Measurements from ENCODE around the gene RFX1. TPM values are rescaled to one million over a fixed set of nuclear protein-coding genes. Genes with fewer than 3 reads are reported as not detected.

RFX1 gene
- total and polyA plus RNA-seq, 2 of the 13 experiments (the other 11 are each of a cell fraction or from before 2014, with no cell fraction given), result 1.1 to 1.3 TPM

DNA sequence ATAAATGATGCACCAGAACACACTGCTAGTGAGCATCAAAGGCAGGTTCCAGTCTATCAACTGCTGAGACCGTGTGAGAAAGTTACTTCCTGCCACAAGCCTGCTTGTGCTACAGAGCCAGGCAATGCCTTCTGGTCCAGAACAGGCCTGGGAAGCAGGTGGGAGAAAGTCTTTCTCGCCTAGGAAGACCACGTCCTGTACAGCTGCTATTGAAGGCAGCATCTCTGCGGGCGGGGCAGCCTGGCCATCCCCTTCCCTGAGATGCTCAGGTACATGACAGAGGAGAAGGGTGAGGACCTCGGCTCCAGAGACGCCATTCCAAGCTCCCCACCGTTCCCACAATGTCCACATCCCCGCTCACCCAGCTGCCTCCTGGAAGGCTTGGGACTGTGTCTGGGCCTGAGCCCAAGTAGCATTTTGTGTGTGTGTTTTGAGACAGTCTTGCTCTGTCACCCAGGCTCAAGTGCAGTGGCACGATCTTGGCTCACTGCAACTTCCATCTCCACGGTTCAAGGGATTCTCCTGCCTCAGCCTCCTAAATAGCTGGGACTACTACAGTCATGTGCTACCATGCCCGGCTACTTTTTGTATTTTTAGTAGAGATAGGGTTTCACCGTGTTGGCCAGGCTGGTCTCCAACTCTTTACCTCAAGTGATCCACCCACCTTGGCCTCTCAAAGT, 3.4 kb downstream of the RFX1 start:
- in situ Hi-C loops (cut with HindIII; ENCODE audit: extremely low pct_ligation_motif_present, low pct_unique_long_range_greater_than_20kb), result no loop called here
- H2AFZ ChIP-seq (ENCODE audit: low read length), result no peak overlapping the region
- CTCF ChIA-PET (ENCODE audit: low intra/inter-chr PET ratio, low total read pairs), result no interaction called here
- intact Hi-C loops (cut with micrococcal nuclease; ENCODE audit: unreplicated experiment), result no loop called here
- H3K27me3 ChIP-seq (ENCODE audit: control insufficient read depth in 1 of 2, insufficient read depth in 2 of 2, low read length in 2 of 2), result no peaks in the 10 kb centered on the region; a peak in 1 of 5 replicates
- peaks cover 0 to 4% of the 10 kb centered on the region in 2 experiments; a peak in 1 of 5 replicates for H3K36me3 ChIP-seq (replicated peaks in 1 of 2; ENCODE audit: control insufficient read depth in 1 of 2, insufficient read depth in 2 of 2, low read length in 2 of 2)
- no peak overlapping the region for H3K27ac ChIP-seq (ENCODE audit: extremely low read length, insufficient read depth, low read length)
- FAIRE-seq, result no peak
- no peak overlapping the region for H3K9ac ChIP-seq (ENCODE audit: insufficient read depth, low read depth, low read length)
- BruUV-seq (replicated peaks), result no TSS peak
- H3K4me3 ChIP-seq (replicated peaks in 1 of 3; ENCODE audit: insufficient read depth in 1 of 3, low read depth in 2 of 3, low read length in 3 of 3), result no peak overlapping the region
- no peaks in the 10 kb centered on the region for H3K9me3 ChIP-seq (ENCODE audit: low read length)
- 87% methylated on average over 9 of the region's 13 CpGs for WGBS (ENCODE audit: low lambda C conversion rate)
- H3K4me1 ChIP-seq (ENCODE audit: insufficient read depth, low read length), result peaks cover 15% of the 10 kb centered on the region
- H3K79me2 ChIP-seq (ENCODE audit: insufficient read depth, low read length), result peaks cover 5% of the 10 kb centered on the region
- H3K4me2 ChIP-seq (ENCODE audit: low read depth, low read length), result no peak overlapping the region
- POLR2A ChIA-PET, result no interaction called here
- no peak for ATAC-seq
- DNase-seq (ENCODE audit: low spot score), result no peak
- no peaks in the 10 kb centered on the region; the same call in 1 of the 2 replicates for H4K20me1 ChIP-seq (ENCODE audit: insufficient read depth, low read length)
- TF ChIP-seq TAF15 (IDR thresholded peaks at IDR 0.05; ENCODE audit: low read depth, low read length, poor library complexity, severe bottlenecking) (no peak), RBAK (CRISPR knock-in tag; IDR thresholded peaks at IDR 0.05) (no peak), PCBP1 (IDR thresholded peaks at IDR 0.05; ENCODE audit: borderline replicate concordance, low read depth, low read length) (no peak), ATM (IDR thresholded peaks at IDR 0.05; ENCODE audit: borderline replicate concordance) (no peak), MAFF (IDR thresholded peaks at IDR 0.05; ENCODE audit: low read depth, low read length) (no peak), RFX3 (CRISPR knock-in tag; IDR thresholded peaks at IDR 0.05) (no peak), ZNF782 (CRISPR knock-in tag; IDR thresholded peaks at IDR 0.05; ENCODE audit: borderline replicate concordance) (no peak), BRCA1 (CRISPR knock-in tag; IDR thresholded peaks at IDR 0.05) (no peak), ZNF530 (CRISPR knock-in tag; IDR thresholded peaks at IDR 0.05; ENCODE audit: low read depth) (no peak), ZNF652 (CRISPR knock-in tag; IDR thresholded peaks at IDR 0.05; ENCODE audit: borderline replicate concordance, low read depth) (no peak), NR2F2 (IDR thresholded peaks at IDR 0.05; ENCODE audit: borderline replicate concordance, low read depth) (no peak), GATAD1 (CRISPR knock-in tag; IDR thresholded peaks at IDR 0.05) (no peak), ZSCAN31 (CRISPR knock-in tag; IDR thresholded peaks at IDR 0.05; ENCODE audit: low read depth) (no peak)
- TF ChIP-seq, protein P1, sequence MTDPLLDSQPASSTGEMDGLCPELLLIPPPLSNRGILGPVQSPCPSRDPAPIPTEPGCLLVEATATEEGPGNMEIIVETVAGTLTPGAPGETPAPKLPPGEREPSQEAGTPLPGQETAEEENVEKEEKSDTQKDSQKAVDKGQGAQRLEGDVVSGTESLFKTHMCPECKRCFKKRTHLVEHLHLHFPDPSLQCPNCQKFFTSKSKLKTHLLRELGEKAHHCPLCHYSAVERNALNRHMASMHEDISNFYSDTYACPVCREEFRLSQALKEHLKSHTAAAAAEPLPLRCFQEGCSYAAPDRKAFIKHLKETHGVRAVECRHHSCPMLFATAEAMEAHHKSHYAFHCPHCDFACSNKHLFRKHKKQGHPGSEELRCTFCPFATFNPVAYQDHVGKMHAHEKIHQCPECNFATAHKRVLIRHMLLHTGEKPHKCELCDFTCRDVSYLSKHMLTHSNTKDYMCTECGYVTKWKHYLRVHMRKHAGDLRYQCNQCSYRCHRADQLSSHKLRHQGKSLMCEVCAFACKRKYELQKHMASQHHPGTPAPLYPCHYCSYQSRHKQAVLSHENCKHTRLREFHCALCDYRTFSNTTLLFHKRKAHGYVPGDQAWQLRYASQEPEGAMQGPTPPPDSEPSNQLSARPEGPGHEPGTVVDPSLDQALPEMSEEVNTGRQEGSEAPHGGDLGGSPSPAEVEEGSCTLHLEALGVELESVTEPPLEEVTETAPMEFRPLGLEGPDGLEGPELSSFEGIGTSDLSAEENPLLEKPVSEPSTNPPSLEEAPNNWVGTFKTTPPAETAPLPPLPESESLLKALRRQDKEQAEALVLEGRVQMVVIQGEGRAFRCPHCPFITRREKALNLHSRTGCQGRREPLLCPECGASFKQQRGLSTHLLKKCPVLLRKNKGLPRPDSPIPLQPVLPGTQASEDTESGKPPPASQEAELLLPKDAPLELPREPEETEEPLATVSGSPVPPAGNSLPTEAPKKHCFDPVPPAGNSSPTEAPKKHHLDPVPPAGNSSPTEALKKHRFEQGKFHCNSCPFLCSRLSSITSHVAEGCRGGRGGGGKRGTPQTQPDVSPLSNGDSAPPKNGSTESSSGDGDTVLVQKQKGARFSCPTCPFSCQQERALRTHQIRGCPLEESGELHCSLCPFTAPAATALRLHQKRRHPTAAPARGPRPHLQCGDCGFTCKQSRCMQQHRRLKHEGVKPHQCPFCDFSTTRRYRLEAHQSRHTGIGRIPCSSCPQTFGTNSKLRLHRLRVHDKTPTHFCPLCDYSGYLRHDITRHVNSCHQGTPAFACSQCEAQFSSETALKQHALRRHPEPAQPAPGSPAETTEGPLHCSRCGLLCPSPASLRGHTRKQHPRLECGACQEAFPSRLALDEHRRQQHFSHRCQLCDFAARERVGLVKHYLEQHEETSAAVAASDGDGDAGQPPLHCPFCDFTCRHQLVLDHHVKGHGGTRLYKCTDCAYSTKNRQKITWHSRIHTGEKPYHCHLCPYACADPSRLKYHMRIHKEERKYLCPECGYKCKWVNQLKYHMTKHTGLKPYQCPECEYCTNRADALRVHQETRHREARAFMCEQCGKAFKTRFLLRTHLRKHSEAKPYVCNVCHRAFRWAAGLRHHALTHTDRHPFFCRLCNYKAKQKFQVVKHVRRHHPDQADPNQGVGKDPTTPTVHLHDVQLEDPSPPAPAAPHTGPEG (CRISPR knock-in tag; IDR thresholded peaks at IDR 0.05), result no peak
- TF ChIP-seq, protein P2, sequence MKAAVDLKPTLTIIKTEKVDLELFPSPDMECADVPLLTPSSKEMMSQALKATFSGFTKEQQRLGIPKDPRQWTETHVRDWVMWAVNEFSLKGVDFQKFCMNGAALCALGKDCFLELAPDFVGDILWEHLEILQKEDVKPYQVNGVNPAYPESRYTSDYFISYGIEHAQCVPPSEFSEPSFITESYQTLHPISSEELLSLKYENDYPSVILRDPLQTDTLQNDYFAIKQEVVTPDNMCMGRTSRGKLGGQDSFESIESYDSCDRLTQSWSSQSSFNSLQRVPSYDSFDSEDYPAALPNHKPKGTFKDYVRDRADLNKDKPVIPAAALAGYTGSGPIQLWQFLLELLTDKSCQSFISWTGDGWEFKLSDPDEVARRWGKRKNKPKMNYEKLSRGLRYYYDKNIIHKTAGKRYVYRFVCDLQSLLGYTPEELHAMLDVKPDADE (CRISPR knock-in tag; IDR thresholded peaks at IDR 0.05), result no peak
- TF ChIP-seq, protein P3, sequence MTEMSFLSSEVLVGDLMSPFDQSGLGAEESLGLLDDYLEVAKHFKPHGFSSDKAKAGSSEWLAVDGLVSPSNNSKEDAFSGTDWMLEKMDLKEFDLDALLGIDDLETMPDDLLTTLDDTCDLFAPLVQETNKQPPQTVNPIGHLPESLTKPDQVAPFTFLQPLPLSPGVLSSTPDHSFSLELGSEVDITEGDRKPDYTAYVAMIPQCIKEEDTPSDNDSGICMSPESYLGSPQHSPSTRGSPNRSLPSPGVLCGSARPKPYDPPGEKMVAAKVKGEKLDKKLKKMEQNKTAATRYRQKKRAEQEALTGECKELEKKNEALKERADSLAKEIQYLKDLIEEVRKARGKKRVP (CRISPR knock-in tag; IDR thresholded peaks at IDR 0.05), result no peak
